Measurements from ENCODE around the gene FOXO3. TPM values are rescaled to one million over a fixed set of nuclear protein-coding genes. Genes with fewer than 3 reads are reported as not detected.

FOXO3 gene
- polyA plus RNA-seq, 1 experiment = 25.4 TPM

DNA sequence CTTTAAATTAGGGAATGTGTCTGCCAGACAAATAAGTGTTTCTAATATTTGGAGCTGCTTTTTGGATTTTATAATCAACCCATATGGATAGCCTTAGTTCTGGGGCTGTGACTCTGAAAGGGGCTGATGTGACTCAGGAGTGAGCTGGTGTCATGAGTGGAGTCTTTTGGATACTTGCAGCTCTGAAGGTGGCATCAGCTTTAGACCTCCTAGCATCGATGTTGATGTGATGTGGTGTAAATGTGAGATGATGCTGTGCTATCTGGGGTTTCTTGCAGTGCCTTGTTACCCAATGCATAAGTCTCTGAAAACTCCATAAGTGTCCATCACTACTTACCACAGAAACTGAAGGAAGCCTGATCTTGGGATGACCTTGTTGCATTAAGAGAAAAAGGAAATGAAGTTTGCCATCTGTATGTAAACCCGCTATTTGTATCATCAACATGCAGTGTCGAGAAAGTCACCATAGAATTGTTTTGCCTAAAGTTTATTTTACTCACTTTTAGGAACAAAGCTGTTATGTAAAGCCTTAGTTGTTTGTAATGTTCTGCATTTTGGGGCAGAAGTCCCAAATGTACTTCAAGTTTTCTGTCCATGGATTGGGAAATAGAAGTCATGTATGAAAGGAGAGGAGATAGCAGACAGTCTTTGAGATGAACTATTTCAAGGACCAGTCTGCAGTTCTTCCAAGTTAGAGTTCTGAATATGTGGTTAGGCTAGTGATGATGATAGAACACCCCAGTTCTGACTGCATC is 8.0 kb downstream of the FOXO3 start:
- no peak for DNase-seq (ENCODE audit: low read depth)
- no peak for TF ChIP-seq CTCF (IDR thresholded peaks at IDR 0.05; ENCODE audit: insufficient read depth, low read depth, low read length)
- POLR2A ChIA-PET = no interaction called here
- CTCF ChIA-PET = interaction anchor here (0.8 to 1.5 kb wide), 2 partner anchors 11 to 13 kb away, joined by 4 to 5 read pairs; no protein-coding TSS in a partner anchor
- no peak overlapping the region for H3K4me3 ChIP-seq (ENCODE audit: low read depth, low read length)
- peaks cover 7% of the 10 kb centered on the region for H3K36me3 ChIP-seq (ENCODE audit: control insufficient read depth, insufficient read depth, low read length)
- H3K27me3 ChIP-seq (ENCODE audit: control insufficient read depth, insufficient read depth, low read length) = no peaks in the 10 kb centered on the region

GRCh38 chr6:108570517-108570916 is 9.8 kb downstream of the FOXO3 start:
- Histone ChIP-seq H3K27me3 (ENCODE audit: control insufficient read depth, insufficient read depth, low read length) (no peaks in the 10 kb centered on the region), H3K4me3 (ENCODE audit: low read depth, low read length) (no peak overlapping the region), H3K36me3 (ENCODE audit: control insufficient read depth, insufficient read depth, low read length) (peaks cover 7% of the 10 kb centered on the region)
- DNase-seq (ENCODE audit: low read depth) = no peak
- ChIA-PET POLR2A (no interaction called here), CTCF (interaction anchor here (1.1 kb wide), 1 partner anchor 28 kb away, joined by 3 read pairs; no protein-coding TSS in a partner anchor)
- TF ChIP-seq CTCF (IDR thresholded peaks at IDR 0.05; ENCODE audit: insufficient read depth, low read depth, low read length) = no peak

DNA sequence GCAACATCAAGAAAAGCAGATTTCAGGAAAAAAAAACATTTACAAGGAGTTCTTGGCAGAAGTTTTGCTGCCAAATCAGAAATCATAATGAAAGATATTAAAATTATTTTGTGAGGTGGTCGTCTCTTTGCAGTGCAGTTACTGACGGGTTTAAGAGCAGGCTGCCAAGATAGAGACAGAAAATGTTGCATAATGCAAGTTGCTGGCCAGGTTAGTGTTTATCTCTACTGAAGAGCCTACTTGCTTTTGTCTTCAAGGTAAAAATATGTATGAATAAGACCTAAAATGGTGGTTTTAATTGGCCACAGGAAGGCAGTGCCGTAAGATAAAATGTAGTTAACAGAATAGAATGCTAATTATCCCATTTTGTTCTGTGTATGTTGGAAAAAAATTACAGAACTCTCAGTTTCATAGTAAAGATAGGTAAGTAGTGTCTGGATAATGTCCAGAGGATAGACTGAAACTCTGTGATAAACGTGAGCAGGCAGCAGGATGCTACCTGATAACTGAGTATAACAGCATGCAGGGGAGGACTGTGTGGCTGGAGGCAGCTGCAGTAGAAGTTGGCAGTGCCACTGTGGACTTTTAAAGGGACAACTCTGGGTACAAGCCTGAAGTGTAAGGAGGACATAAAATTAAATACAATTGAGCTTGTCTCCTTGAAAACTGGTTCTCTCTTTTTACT is 13.9 kb downstream of the FOXO3 start:
- CTCF ChIA-PET = no interaction called here

DNA sequence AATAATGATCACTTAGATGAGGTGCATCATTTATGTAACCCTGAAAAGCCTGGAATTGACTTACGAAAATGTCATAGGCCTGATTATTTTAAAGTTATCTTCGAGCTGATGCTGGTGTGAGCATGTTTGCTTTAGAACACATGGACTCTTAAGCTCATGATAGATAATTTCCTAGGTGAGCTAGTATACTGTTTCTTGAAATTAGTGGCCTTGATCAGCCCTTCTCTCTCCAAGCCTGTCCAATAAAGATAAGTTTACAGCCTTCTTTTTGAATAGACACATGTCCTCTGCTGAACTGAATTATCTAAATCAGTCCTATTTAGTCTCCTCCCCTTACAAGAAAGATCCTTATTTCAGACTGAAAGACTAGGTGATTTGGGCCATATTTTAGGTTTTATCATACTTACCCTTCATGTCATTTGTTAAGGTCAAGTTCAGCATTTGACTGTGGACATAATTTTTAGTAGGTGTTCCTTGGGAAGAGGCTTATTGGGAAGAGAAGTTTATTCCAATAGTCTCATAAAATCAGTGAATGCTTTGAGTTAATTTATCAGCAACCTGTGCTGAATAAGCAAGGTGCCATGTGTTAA is 15.3 kb downstream of the FOXO3 start:
- no peak for DNase-seq (ENCODE audit: low read depth)
- H3K36me3 ChIP-seq (ENCODE audit: control insufficient read depth, insufficient read depth, low read length) = 0 out of 2 replicates have a peak, but pooled peaks cover 1% of the 10 kb centered on the region
- ChIA-PET POLR2A (no interaction called here), CTCF (no interaction called here)
- H3K27me3 ChIP-seq (ENCODE audit: control insufficient read depth, insufficient read depth, low read length) = no peaks in the 10 kb centered on the region
- H3K4me3 ChIP-seq (ENCODE audit: low read depth, low read length) = no peak overlapping the region
- TF ChIP-seq CTCF (IDR thresholded peaks at IDR 0.05; ENCODE audit: insufficient read depth, low read depth, low read length) = no peak

More for the DNA sequence above, 13.9 kb downstream of the FOXO3 start:
- no peak overlapping the region for H3K4me3 ChIP-seq (ENCODE audit: low read depth, low read length)
- H3K36me3 ChIP-seq (ENCODE audit: control insufficient read depth, insufficient read depth, low read length) = peaks cover 2% of the 10 kb centered on the region
- DNase-seq (ENCODE audit: low read depth) = no peak
- TF ChIP-seq CTCF (IDR thresholded peaks at IDR 0.05; ENCODE audit: insufficient read depth, low read depth, low read length) = no peak
- no peaks in the 10 kb centered on the region for H3K27me3 ChIP-seq (ENCODE audit: control insufficient read depth, insufficient read depth, low read length)
- POLR2A ChIA-PET = no interaction called here

DNA sequence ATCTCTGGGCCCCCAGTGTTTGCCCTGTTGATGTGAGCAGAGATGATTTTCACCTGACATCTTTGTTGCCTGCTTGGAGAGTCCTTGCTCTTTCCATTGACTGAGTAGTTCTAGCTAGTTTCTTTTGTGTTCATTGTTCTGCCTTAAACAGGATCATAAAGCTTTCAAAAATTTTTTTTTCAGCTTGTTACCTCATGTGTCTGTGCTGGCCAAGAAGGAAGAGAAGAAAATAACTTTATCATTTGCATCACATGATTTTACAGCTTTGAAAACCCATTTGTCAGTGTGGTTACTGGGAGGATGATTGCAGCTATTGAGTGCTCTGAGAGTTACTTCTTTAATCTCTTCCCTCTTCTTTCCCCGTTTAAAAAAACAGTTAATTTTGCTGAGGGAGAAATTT is 16.0 kb downstream of the FOXO3 start:
- Histone ChIP-seq H3K27me3 (ENCODE audit: control insufficient read depth, insufficient read depth, low read length) (no peaks in the 10 kb centered on the region), H3K36me3 (ENCODE audit: control insufficient read depth, insufficient read depth, low read length) (0 out of 2 replicates have a peak, but pooled peaks cover 1% of the 10 kb centered on the region), H3K4me3 (ENCODE audit: low read depth, low read length) (no peak overlapping the region)
- POLR2A ChIA-PET = no interaction called here
- CTCF ChIA-PET = no interaction called here
- TF ChIP-seq CTCF (IDR thresholded peaks at IDR 0.05; ENCODE audit: insufficient read depth, low read depth, low read length) = no peak
- no peak for DNase-seq (ENCODE audit: low read depth)

All from BJ (cell line).